ENCODE results near the gene FRMPD1.
"Not testable (repeated sequence)": the region's sequence is repeated elsewhere in the genome, so short reads cannot be mapped to it uniquely, and the experiment has no call there.

The FRMPD1 gene, protein sequence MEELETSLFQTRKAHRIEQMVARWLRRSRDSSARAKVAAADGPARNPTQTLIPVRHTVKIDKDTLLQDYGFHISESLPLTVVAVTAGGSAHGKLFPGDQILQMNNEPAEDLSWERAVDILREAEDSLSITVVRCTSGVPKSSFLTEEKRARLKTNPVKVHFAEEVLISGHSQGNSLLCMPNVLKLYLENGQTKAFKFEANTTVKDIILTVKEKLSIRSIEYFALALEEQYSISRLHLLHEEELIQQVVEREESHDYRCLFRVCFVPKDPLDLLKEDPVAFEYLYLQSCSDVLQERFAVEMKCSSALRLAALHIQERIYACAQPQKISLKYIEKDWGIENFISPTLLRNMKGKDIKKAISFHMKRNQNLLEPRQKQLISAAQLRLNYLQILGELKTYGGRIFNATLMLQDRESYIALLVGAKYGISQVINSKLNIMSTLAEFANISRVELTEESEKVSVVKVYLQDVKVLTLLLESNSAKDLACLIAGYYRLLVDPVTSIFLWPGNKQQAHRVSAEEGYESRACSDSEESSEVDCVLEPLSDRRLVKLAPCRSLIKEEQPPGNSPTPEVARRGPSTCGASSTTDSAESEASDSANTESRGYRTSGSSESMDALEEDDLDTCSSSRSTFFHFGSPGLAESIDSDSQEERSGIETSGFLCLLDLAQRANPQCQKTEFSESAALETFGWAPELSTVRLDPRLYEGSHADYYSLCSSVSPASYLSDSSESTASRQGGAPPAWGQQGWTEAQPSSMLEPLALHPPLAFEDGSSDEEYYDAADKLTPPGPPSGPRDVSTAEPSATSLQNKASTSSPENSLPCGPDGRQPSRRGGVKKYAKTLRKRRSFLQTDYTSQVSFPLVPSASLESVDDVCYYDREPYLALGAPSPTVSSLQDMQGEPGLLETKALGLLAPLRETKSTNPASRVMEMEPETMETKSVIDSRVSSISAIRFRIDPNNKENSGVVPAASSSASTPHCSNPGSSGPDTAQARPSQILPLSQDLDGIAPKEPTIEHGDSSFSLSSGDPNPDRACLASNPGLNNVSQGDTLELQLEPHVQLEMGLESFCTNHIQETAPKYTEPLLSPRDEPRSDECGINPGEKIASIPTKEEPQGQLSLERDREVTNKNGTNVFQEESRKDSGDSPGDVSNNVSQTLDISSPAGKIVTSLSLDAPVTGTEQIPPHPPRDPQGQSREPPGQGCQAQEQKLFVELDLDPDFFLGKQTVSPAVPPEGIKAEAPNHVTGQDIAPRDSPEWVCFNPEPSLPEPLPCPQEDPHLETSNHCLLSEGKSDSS (N-terminal part only)

DNA sequence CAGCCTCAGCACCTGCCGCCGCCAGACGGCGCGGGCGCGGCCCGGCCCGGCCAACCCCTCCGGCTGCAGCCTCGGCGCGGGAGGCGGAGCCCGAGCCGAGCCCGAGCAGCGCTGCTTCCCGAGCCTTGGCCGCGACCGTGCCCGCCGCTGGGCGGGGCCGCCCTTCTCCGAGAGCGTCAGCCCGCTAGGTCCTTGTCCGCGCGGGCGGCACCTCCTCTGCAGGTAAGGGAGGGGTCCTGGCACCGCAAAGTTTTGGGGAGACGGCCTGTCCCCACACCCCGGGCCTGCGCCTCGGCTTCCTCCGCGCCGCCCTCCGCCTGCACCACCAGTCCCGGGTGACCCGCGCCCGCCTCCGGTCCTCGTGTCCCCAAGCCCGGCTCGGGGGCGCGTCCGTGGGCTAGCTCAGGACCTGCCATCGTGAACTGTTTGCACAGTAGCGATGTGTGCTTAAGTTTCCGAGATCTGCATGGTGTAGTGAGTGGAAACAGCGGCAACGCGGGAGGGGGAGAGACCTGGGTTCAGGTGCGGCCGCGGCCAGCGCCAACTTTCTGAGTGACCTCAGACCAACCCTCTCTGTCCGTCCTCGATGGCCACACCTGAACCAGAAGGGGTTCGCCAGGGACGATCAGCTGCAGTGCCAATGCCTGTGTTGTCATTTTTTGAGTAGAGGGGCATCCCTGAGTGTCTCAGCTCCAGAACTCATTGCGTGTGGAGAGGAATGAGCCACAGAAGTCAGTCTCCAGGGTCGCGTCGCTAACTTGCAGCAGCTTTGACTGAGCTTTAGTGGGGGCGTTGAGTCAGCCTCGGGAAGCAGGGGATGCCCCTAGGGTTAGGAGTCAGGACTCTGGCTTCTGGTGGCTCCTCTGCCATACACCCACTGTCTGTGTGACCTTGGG is at the start of gene FRMPD1:
FRMPD1 (plus strand) TSS at position 82 of the 896 bp plus-strand sequence. CDS start 41,688 bp downstream, outside the sequence.
- DNase-seq, result peak; percentile 81

DNA sequence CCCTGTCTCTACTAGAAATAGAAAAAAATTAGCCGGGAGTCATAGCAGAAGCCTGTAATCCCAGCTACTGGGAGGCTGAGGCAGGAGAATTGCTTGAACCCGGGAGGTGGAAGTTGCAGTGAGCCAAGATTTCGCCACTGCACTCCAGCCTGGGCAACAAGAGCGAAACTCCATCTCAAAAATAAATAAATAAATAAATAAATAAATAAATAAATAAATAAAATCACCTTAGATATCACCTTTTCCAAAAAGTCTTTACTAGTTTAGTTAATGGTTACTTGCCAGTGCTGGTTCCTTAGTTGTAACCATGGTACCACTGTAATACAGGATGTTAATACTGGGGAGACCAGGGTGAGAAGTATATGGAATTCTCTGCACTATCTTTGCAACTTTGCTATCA is 48.7 kb upstream of the FRMPD1 start:
- H3K27me3 ChIP-seq (replicated peaks; ENCODE audit: insufficient read depth, low read length); H3K27ac ChIP-seq (ENCODE audit: low read length); H3F3A ChIP-seq (ENCODE audit: insufficient read depth, low read length); H4K20me1 ChIP-seq (ENCODE audit: insufficient read depth, low read length); H3K79me2 ChIP-seq (ENCODE audit: low read length); H3K9me2 ChIP-seq (replicated peaks; ENCODE audit: insufficient read depth, low read length); H3K4me1 ChIP-seq (ENCODE audit: low read length); H3K36me3 ChIP-seq (replicated peaks; ENCODE audit: insufficient read depth, low read length); H3K4me3 ChIP-seq (ENCODE audit: low read length); DNase-seq; H2AFZ ChIP-seq (ENCODE audit: low read length); H3K9me3 ChIP-seq (replicated peaks; ENCODE audit: insufficient read depth, low read length); H3K9ac ChIP-seq (ENCODE audit: low read length); H3K4me2 ChIP-seq (ENCODE audit: low read depth, low read length): not testable (repeated sequence)

More for the DNA sequence above, at the start of gene FRMPD1:
- Histone ChIP-seq H4K20me1 (ENCODE audit: insufficient read depth, low read length) (no peaks in the 10 kb centered on the region), H3K4me2 (ENCODE audit: low read depth, low read length) (peak within 1 kb of the TSS; percentile 88), H3K9me2 (replicated peaks; ENCODE audit: insufficient read depth, low read length) (no peaks in the 10 kb centered on the region), H3K4me1 (ENCODE audit: low read length) (no peaks in the 10 kb centered on the region), H3K4me3 (ENCODE audit: low read length) (peak within 1 kb of the TSS; percentile 71), H3K9ac (ENCODE audit: low read length) (peak within 1 kb of the TSS; percentile 33; the same call in 1 of the 2 replicates), H3F3A (ENCODE audit: insufficient read depth, low read length) (no peaks in the 10 kb centered on the region), H3K27ac (ENCODE audit: low read length) (no peak within 1 kb of the TSS), H2AFZ (ENCODE audit: low read length) (peak within 1 kb of the TSS; percentile 97), H3K27me3 (replicated peaks; ENCODE audit: insufficient read depth, low read length) (peaks cover 35% of the 10 kb centered on the region), H3K36me3 (replicated peaks; ENCODE audit: insufficient read depth, low read length) (no peaks in the 10 kb centered on the region), H3K79me2 (ENCODE audit: low read length) (no peaks in the 10 kb centered on the region), H3K9me3 (replicated peaks; ENCODE audit: insufficient read depth, low read length) (no peaks in the 10 kb centered on the region)
- TF ChIP-seq, protein P1, sequence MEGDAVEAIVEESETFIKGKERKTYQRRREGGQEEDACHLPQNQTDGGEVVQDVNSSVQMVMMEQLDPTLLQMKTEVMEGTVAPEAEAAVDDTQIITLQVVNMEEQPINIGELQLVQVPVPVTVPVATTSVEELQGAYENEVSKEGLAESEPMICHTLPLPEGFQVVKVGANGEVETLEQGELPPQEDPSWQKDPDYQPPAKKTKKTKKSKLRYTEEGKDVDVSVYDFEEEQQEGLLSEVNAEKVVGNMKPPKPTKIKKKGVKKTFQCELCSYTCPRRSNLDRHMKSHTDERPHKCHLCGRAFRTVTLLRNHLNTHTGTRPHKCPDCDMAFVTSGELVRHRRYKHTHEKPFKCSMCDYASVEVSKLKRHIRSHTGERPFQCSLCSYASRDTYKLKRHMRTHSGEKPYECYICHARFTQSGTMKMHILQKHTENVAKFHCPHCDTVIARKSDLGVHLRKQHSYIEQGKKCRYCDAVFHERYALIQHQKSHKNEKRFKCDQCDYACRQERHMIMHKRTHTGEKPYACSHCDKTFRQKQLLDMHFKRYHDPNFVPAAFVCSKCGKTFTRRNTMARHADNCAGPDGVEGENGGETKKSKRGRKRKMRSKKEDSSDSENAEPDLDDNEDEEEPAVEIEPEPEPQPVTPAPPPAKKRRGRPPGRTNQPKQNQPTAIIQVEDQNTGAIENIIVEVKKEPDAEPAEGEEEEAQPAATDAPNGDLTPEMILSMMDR (IDR thresholded peaks at IDR 0.05; ENCODE audit: low read length), result no peak
- TF ChIP-seq EZH2phosphoT487 (IDR thresholded peaks at IDR 0.05; ENCODE audit: low read length), result no peak
- no peak for TF ChIP-seq EZH2 (optimal IDR thresholded peaks at IDR 0.05; ENCODE audit: low read depth, low read length)

DNA sequence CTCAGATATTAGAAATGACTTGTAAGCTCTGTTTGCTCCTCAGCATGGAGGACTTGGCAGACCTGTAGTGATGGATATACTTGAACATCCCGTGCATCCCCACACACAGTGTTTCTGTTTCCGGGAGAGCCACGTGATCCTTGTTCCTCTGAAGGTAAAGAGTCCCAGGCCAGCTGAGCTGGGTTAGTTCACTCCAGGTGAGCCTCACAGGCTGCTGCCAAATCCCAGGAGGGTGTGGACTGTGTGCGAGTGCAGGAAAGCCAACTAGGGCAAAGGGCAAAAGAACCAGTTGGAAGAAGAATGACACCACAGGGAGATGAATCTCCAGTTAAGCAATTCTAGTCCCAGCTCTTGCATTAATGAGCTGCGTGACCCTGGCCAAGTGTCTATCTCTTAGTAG is 47.9 kb upstream of the FRMPD1 start:
- Histone ChIP-seq H3K9ac (ENCODE audit: low read length) (no peak overlapping the region), H3K4me3 (ENCODE audit: low read length) (no peak overlapping the region), H2AFZ (ENCODE audit: low read length) (no peak overlapping the region), H3K4me1 (ENCODE audit: low read length) (no peaks in the 10 kb centered on the region; the same call in 1 of the 2 replicates), H3F3A (ENCODE audit: insufficient read depth, low read length) (no peaks in the 10 kb centered on the region), H3K27me3 (replicated peaks; ENCODE audit: insufficient read depth, low read length) (no peaks in the 10 kb centered on the region), H3K4me2 (ENCODE audit: low read depth, low read length) (no peak overlapping the region), H3K79me2 (ENCODE audit: low read length) (no peaks in the 10 kb centered on the region), H4K20me1 (ENCODE audit: insufficient read depth, low read length) (no peaks in the 10 kb centered on the region), H3K36me3 (replicated peaks; ENCODE audit: insufficient read depth, low read length) (no peaks in the 10 kb centered on the region), H3K9me2 (replicated peaks; ENCODE audit: insufficient read depth, low read length) (no peaks in the 10 kb centered on the region), H3K9me3 (replicated peaks; ENCODE audit: insufficient read depth, low read length) (no peaks in the 10 kb centered on the region), H3K27ac (ENCODE audit: low read length) (no peak overlapping the region)
- DNase-seq, result no peak
- TF ChIP-seq, protein P1 (IDR thresholded peaks at IDR 0.05; ENCODE audit: low read length), result no peak
- TF ChIP-seq EZH2 (optimal IDR thresholded peaks at IDR 0.05; ENCODE audit: low read depth, low read length) (no peak), EZH2phosphoT487 (IDR thresholded peaks at IDR 0.05; ENCODE audit: low read length) (no peak)
